ENCODE results near the gene SARDH.

Gene SARDH

DNA sequence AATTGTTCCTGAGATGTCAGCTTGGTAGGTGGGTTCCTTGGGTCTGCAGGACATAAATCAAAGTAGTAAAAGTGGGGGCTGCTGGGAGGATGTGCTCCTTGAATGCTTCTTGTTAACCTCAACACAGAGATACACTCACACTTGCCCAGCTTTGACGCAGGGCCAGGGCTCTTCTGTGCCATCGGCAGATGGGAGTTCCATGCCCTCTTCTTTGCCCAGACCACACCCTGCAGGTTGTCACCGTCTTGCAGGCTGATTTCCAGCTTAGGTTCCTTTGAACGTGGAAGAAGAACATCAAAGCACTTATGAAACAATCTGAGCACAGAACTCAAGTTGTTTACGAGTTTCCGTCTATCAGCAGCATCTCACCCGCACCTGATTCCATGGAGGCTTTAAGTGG lies 91.0 kb downstream of the SARDH start:
- no peak for DNase-seq (ENCODE audit: low read depth, low spot score)

DNA sequence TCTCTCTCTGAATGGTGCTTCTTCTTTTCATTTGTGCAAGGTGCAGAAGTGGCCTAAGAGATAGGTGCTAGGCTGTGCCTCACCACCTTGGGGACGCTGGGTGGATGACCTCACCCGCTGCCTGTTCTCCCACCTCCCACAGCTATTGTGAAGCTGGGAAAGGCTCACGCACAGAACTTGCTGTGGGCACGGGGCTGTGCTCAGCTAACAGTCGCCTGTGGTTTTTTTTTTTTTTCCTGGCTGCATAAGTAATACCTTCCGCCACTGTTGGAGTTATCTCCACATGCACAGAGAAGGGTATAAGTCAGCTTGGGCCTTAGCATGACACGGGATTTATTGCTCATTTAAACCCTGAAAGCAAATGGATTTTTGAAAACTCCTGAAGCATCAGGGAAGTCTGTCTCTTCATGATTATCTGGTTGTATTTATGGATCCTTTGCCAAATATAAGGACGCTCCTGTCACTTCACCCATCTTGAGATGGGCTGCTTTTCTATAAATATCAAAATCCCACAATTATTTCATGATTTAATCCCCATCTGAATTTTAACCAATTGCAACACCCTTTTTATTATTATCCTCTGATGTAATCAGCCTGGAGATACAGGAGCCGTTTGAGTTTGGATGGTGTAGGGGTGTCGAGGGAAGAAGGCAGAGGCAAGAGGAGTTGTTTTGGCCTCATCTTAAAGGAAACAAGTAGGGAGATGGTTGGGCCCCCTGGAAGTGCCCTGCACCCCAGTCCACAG lies 93.0 kb downstream of the SARDH start:
- no peak for DNase-seq (ENCODE audit: low read depth, low spot score)

DNA sequence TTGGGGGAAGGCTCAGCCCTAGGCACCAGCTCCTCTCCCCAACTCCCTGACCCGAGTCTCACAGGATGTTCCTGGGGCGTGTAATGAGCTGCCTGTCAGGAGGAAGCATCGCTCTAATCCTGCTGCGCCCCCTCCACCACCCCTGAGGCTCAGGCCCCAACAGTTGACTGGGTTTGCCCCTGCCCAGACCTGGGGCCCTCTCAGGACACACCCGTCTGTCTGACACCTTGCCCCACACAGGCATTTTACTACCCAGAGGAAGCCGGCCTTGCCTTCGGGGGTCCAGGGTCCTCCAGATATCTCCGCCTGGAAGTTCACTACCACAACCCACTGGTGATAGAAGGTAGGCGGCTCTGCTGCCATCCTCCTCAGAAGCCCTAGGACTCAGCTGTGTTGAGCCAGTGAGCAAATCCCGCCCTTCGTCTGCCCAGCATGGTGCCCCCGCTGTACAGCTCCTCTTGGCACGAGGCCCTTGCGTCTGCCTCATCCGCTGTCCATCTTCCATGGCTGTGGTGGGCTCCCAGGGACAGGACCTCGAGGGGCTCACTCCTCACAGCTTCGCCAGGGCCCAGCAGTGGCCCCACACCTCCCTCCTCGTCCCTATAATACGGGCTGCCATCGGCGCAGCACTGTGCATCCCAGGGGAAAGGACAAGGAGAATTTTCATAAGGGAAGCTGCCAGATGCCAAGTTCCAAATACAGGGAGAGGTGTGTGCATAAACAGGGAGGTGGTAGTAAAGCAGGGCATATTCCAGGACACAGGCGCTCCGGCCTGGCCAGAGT lies 94.0 kb downstream of the SARDH start:
- no peak for DNase-seq (ENCODE audit: low read depth, low spot score)

DNA sequence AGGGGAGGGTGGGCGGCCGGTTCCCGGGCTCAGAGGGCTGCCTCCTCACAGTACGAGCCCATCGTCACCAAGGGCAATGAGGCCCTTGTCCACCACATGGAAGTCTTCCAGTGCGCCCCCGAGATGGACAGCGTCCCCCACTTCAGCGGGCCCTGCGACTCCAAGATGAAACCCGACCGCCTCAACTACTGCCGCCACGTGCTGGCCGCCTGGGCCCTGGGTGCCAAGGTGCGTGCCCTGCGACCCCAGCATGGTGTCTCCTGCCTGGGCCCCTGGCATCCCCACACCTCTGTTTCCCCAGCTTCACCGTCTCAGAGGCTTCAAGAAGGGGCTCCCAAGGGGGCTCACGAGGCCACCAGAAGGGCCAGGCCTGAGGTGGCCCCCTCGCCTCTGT lies 94.8 kb downstream of the SARDH start:
- DNase-seq (ENCODE audit: low read depth, low spot score), result no peak

DNA sequence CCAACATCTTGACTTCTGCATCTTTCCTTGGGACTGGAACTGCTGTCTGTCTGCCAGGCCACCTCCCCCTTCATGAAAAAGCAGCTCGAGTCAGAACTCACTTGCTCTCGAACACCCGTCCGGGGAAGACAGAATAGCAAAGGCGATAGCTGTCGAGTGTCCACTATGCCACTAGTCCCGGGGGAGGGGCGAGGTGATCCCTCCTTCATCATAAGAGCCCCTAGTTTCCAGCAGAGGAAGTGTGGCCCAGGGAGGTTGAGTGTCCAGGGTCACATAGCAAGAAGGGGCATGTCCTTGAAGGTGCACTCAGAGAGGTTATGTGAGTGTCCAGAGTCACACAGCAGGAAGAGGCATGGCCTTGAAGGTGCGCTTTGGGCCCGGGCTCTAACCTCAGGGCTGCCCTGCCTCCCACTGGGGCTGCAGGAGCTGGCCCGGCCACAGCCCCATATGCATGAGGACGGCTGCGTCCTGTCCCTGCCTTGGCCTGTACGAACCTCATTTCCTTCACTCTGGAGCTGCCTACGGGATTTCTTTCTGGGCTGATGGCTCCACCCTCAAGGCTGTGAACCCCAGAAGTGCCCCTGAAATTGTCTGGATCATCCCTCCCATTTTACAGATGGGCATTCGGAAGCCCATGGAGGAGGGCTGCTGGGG lies 95.3 kb downstream of the SARDH start:
- no peak for DNase-seq (ENCODE audit: low read depth, low spot score)

DNA sequence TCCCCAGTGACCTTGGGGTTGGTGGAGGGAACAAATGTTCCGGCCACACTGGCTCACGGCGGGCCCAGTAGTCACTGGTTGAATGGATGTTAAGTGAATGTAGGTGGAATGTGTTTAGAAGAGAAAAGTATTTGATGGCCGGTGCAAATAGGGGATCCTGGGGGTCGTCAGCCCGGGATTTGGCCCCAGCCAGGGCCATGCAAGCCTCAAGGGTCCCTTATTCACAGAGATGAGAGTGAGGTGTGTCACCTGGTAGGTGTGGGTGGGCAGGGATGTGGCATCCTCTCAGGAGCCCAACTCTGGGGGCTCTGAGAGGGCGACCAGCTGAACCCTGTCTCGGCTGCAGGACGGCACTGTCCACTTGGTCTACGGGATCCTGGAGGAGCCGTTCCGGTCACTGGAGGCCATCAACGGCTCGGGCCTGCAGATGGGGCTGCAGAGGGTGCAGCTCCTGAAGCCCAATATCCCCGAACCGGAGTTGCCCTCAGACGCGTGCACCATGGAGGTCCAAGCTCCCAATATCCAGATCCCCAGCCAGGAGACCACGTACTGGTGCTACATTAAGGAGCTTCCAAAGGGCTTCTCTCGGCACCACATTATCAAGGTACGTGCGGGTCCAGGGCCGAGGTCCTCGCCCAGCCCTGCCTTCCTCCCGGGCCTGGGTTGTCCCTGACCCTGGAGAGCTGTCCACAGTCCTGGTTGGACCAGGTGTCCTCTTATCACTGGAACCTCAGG lies 96.1 kb downstream of the SARDH start:
- no peak for DNase-seq (ENCODE audit: low read depth, low spot score)

DNA sequence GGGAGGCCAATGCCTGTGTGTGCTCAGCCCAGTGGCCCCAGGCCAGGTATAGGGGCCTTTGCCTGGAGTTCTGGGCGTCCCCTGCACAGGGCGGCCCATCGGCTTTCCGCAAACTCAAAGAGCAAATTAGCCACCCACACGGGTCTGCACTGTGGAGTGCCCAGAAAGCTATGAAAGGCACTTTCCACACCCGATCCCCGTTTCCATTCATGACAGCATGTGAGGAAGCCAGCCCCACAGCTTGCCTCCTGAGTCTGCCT lies 96.8 kb downstream of the SARDH start:
- DNase-seq (ENCODE audit: low read depth, low spot score), result no peak

DNA sequence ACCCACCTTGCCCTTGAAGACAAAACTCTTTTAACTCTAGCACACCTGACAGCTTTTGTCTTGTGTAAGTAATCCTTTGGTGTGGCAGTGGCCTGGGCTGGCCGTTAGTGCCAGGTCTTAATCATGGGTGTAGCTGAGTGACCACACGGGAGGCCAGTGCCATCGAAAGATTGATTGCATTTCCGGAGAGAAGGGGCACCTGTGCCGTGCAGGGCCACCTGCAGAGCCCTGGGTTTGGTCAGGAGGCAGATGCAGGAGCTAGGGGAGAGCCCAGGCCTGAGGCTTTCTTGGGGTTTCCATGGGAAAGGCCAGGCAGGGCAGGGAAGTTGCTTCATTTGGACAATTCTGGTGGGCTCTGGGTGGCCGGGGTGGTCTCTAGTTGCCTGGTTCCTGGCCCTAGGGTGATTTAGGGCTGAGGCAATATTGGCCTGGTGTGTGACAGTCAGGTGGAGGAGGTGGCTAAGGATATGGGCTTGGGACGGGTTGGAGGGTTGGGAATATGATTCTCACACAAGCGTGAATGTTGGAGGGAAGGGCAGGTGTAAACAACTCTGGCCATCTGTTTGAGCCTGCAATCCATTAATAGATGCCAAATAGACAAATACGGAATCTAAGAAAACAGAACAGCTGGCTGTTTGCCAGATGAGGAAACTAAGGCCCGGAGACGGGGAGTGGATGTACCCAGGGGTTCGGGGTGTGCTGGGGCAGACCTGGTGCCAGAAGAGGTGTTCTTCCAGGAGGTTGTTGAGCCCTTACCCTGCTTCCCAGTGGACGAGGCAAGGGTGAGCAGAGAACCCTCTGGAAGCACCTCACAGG lies 97.4 kb downstream of the SARDH start:
- DNase-seq (ENCODE audit: low read depth, low spot score), result no peak

DNA sequence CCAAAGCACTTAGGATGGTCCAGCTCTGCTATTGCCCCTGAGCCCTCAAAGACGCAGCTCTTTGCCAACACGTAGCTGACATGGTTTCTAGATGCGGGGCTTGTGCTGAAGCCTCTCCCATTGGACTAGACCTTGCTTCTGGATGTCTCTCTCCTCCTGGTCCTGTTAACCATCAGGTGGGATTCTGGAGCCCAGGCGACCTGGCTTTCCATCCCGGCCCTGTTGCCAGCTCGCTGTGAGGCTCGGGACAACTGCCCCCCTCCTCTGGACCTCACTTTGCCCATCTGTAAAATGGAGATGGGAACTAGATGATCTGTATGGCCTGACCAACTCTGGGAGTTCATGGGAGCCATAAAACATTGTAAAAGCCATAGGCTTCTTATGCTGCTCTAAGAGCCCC lies 98.0 kb downstream of the SARDH start:
- DNase-seq (ENCODE audit: low read depth, low spot score), result no peak

DNA sequence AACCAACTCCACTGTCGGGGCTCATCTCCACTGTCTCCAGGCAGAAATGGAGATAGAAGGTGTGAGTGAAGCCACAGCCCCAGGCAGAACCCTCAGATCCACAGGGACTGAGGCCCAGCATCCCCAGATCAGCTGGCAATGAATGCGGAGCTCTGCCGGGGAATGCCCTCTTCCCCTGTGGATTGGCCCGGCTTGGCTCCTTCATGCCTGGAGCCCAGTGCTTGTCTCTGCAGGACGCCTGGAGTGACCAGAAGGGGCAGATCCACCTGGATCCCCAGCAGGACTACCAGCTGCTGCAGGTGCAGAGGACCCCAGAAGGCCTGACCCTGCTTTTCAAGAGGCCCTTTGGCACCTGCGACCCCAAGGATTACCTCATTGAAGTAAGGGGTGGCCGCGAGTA lies 98.5 kb downstream of the SARDH start:
- DNase-seq (ENCODE audit: low read depth, low spot score), result no peak

DNA sequence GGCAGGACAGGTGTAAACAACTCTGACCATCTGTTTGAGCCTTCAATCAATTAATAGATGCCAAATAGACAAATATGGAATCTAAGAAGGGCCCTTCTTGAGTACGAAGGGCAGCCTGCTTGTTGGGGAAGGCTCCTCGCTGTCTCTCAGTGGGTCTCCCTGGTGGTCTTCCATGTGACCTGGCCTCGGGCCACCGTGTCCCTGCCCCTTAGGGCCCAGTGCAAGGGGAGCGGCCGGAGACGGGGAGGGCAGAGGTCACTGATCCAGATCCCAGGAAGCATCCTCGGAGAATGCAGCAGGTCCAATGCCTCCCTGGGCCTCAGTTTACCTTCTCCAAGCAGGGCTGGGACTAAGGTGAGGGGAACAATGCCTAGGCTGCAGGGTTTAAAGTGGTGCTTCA lies 99.4 kb downstream of the SARDH start:
- DNase-seq (ENCODE audit: low read depth, low spot score), result no peak

DNA sequence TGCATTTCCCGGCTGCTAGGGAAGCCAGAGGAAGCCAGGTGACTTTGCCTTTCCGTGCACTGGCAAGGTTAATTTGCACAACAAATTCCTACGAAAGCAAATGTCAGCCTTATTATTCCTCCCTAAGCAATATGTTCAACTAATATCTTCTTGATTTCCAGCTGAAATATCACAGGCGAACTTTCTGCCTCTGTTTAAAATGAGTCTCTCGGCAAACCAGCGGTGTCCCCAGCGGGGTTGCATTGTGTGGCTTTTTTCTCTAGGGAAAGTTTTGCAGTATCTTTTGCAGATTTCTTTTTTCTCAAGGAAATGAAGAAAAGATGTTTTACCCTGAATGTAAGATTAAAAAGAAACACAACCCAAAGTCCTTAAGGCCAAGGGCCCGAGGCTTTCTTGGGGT lies 100.1 kb downstream of the SARDH start:
- DNase-seq (ENCODE audit: low read depth, low spot score), result no peak

DNA sequence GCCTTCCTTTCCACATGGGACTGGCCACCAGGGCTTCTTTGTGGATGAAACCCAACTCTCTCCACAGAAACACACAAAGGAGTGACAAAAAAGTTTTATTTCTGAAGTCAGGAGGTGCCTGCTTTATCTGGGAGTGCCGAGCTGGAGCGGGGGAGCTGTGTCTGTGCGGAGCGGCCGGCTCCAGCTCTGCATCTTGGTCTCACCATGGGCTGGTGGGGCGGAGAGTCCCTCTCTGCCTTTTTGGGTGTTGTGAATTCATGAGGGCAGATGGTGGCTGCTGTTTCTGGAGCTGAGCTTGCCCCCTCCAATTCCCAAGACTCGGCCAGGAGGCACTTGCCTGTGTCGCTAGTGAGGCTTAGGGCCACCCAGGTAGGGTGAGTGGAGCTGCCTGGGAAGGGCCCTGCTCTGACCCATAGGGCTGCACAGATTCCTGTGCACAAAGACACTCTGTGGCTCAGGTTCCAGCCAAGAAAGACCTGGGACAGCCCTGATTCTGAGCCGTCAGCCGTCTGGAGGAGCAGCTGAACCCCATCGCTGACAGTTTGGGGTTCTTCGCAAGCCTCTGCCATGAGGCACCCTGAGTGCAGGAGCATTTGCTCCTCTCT lies 100.6 kb downstream of the SARDH start:
- no peak for DNase-seq (ENCODE audit: low read depth, low spot score)

DNA sequence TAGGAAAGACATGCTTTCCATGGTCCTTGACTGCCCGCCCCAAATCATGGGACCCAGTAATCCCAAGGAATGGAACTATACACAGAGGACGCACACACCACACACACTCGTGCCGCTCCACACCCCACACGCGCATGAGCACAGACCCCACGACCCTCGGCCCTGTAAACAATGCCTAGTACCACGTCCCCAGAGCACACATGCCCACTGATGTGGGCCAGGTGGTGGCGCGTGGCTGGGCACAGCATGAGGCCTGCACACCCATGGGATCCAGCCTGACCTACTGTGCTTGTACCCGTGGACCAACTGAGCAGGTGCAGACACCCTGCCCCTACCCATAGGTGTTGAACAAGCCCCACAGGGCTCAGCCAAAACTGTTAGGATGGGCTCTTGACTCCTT lies 101.2 kb downstream of the SARDH start:
- no peak for DNase-seq (ENCODE audit: low read depth, low spot score)

DNA sequence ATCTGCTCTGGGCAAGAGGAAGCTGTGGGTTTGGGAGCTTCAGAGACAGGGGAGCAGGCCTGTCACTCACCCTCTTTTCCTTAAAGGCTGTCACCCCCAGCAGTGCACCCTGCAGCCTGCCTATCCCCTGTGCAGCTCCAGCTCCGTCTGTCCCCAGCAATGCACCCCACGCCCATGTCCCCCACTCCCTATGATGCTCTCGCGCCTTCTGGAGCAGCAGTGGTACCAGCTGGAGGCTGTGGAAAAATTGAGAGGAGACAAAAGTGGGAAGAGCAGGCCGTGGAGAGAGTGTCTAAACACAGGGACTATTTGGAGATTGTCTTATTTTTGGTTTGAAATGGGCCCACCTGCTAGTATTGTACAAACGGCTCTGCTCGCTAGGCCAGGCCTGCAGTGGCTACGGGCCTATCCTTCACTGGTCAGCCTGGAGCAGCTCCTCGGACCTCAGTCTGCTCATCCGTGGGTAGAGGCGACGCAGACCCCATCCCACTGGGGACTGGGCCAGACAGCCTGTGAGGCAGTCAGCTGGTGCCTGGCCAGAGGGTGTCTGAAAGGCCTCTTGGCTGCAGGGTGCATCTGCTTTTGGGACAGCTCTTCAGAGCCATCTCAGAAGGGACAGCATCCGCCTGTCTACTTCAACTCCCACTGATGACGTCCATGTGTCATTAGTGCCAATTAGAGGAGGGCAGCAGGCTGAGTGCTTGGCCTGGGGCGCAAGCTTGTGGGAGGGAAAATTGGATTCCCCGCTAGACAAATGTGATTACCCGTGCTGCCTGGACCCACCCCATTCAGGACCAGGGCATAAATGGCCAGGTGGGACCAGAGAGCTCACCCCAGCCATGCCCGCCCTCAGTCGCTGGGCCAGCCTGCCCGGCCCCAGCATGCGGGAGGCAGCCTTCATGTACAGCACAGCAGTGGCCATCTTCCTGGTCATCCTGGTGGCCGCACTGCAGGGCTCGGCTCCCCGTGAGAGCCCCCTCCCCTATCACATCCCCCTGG lies 102.3 kb downstream of the SARDH start, which contains the start of gene DBH:
Gene DBH (plus strand): TSS at position 831 of the 999 bp plus-strand sequence. CDS start 9 bp downstream, at position 840.
- no peak for DNase-seq (ENCODE audit: low read depth, low spot score)

DNA sequence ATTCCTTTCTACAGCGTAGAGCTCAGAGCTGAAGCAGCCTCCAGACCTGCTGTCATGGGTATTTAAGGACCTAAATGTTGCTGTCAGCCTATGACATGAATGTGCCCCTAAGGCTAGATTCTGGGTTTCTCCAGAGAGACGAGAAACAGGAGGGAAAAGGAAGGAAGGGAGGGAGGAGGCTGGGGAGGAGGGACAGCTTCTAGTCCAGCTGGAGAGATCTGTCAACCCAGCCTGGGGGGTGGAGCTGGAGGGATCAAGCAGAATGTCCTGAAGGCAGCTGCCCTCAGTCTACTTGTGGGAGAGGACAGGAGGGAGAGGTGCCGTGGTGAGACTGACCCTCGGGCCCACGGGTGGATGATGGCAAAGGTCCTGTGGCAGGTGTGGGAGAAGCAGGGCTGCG lies 103.1 kb downstream of the SARDH start:
- DNase-seq (ENCODE audit: low read depth, low spot score), result no peak

DNA sequence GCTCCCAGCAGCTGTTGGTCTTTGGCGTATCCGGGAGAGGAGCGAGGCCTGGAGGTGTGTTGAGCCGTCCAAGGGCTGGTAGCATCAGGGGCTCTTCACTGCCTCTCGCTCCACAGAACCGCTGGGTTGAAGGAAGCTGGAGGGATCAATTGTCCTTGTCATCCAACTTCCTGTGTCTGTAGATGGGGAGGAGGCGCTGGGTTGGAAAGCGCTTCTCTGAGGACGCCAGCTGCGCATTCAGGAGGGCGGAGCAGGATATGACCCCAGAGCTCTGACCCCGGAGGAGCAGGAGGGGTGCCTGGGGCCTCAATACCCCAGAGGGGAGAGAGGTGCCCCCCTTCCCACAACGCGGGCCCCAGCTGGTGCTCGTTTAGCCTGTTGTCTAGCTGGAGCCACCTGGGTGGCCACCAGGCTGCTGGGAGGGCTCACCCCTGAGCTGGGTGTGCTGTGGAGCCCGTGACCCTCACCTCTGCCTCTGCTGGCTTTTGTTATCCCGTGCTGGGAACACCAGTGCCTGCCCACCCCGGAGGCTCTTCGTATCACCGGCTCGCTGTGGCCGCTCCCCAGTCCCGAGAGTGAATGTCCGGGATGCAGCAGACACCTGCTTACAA lies 104.0 kb downstream of the SARDH start:
- DNase-seq (ENCODE audit: low read depth, low spot score), result no peak

DNA sequence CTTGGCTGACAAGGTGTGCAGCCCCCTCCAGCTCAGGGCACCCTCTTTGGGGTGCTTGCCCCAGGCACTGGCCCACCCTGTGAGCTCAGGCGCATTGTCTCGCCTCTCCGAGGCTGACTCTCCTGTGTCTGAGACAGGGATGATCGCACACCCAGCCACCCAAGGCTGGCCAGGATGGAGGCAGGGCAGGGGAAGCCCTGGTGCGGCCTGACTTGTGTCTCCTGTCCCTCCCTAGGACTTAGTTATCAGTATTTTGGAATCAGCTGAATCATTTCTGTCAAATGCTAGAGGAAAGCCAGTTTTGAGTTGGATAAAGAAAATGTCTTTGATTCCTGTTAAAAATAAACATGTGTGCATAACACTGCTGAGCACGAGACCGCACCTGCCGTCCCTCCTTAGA lies 104.5 kb downstream of the SARDH start:
- DNase-seq (ENCODE audit: low read depth, low spot score), result no peak

Measured in iPS DF 19.7 (cell line).